Gastroesophageal sphincter (tissue), 3 donors: ENCODE data around the gene EPHB2.

Experiments used
- CTCF ChIP-seq, 4 experiments: fragments of 200-600 bp in 2 of 4; fragments of 450-650 bp in 2 of 4; sonication (generic) in 1 of 4; IDR thresholded peaks; one replicate each; pipeline ENCODE4 v1.5.1; 2017 to 2019; ENCODE audit warnings: antibody characterized with exemption in 4 of 4, mild to moderate bottlenecking in 2 of 4, moderate library complexity in 2 of 4
- POLR2A ChIP-seq, 2 donors: fragments of 450-650 bp; IDR thresholded peaks; one replicate each; pipeline ENCODE4 v1.6.1; 2017; ENCODE audit warnings: antibody characterized with exemption in 2 of 2, mild to moderate bottlenecking in 2 of 2, moderate library complexity in 1 of 2
- POLR2AphosphoS5 ChIP-seq: sonication (generic); formaldehyde crosslinking; IDR thresholded peaks from one replicate; pipeline ENCODE4 v1.6.1; 2017; ENCODE audit warnings: antibody characterized with exemption

GRCh38 chr1:22680726-22681125 lies 29.9 kb upstream of the EPHB2 start:
- TF ChIP-seq CTCF (IDR thresholded peaks at IDR 0.05) (no peak), POLR2A (IDR thresholded peaks at IDR 0.05) (no peak), POLR2AphosphoS5 (no peak)
